ENCODE data around the gene LAIR2. TPM values are rescaled to one million over a fixed set of nuclear protein-coding genes. Genes with fewer than 3 reads are reported as not detected.
"Not testable (repeated sequence)": the region's sequence is repeated elsewhere in the genome, so short reads cannot be mapped to it uniquely, and the experiment has no call there.

The LAIR2 gene
- total RNA-seq, 1 donor, result not detected

GRCh38 chr19:54465426-54466109 is 37.1 kb upstream of the LAIR2 start:
- H3K4me1 ChIP-seq (ENCODE audit: insufficient read depth, low read length), result peaks cover 23% of the 10 kb centered on the region
- H3K79me2 ChIP-seq (ENCODE audit: insufficient read depth, low read length), result peaks cover 16% of the 10 kb centered on the region
- no peak overlapping the region for H3K27ac ChIP-seq (ENCODE audit: low read depth, low read length)
- no peak overlapping the region for H2AFZ ChIP-seq (ENCODE audit: low read length)
- no peak overlapping the region for H3K4me3 ChIP-seq (ENCODE audit: insufficient read depth, low read length)
- no peaks in the 10 kb centered on the region for H3K9me3 ChIP-seq (ENCODE audit: low read depth, low read length)
- H4K20me1 ChIP-seq (ENCODE audit: insufficient read depth, low read length), result peaks cover 8% of the 10 kb centered on the region
- H3K36me3 ChIP-seq (ENCODE audit: insufficient read depth, low read length), result peaks cover 19% of the 10 kb centered on the region
- peak; percentile 25 for DNase-seq (ENCODE audit: insufficient read length, low spot score, missing footprints)
- H3K27me3 ChIP-seq (ENCODE audit: insufficient read depth, low read length), result no peaks in the 10 kb centered on the region
- no peak overlapping the region for H3K4me2 ChIP-seq (ENCODE audit: insufficient read depth, low read length)
- TF ChIP-seq, protein P1, sequence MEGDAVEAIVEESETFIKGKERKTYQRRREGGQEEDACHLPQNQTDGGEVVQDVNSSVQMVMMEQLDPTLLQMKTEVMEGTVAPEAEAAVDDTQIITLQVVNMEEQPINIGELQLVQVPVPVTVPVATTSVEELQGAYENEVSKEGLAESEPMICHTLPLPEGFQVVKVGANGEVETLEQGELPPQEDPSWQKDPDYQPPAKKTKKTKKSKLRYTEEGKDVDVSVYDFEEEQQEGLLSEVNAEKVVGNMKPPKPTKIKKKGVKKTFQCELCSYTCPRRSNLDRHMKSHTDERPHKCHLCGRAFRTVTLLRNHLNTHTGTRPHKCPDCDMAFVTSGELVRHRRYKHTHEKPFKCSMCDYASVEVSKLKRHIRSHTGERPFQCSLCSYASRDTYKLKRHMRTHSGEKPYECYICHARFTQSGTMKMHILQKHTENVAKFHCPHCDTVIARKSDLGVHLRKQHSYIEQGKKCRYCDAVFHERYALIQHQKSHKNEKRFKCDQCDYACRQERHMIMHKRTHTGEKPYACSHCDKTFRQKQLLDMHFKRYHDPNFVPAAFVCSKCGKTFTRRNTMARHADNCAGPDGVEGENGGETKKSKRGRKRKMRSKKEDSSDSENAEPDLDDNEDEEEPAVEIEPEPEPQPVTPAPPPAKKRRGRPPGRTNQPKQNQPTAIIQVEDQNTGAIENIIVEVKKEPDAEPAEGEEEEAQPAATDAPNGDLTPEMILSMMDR (IDR thresholded peaks at IDR 0.05; ENCODE audit: extremely low read depth, low read depth, low read length), result no peak

DNA sequence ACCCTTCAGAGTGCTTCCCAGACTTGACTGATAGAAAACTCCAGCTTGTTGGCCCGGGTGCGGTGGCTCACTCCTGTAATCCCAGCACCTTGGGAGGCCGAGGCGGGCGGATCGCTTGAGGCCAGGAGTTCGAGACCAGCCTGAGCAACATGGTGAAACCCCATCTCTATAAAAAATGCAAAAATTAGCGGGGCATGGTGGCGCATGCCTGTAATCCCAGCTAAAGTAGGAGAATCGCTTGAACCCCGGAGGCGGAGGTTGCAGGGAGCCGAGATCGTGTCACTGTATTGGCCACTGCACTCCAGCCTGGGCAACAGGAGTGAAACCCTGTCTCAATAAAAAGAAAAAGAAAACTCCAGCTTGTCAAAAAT is 36.5 kb upstream of the LAIR2 start:
- not testable (repeated sequence) for H3K27ac ChIP-seq (ENCODE audit: low read depth, low read length); H3K9me3 ChIP-seq (ENCODE audit: low read depth, low read length); H4K20me1 ChIP-seq (ENCODE audit: insufficient read depth, low read length); H3K4me2 ChIP-seq (ENCODE audit: insufficient read depth, low read length); H3K4me3 ChIP-seq (ENCODE audit: insufficient read depth, low read length); H2AFZ ChIP-seq (ENCODE audit: low read length); DNase-seq (ENCODE audit: insufficient read length, low spot score, missing footprints); H3K27me3 ChIP-seq (ENCODE audit: insufficient read depth, low read length)
- peaks cover 14% of the 10 kb centered on the region for H3K36me3 ChIP-seq (ENCODE audit: insufficient read depth, low read length)
- H3K4me1 ChIP-seq (ENCODE audit: insufficient read depth, low read length), result peaks cover 23% of the 10 kb centered on the region
- H3K79me2 ChIP-seq (ENCODE audit: insufficient read depth, low read length), result peaks cover 12% of the 10 kb centered on the region

- Histone ChIP-seq H4K20me1 (ENCODE audit: insufficient read depth, low read length) (no peaks in the 10 kb centered on the region), H3K4me2 (ENCODE audit: insufficient read depth, low read length) (no peak overlapping the region), H3K9me3 (ENCODE audit: low read depth, low read length) (no peaks in the 10 kb centered on the region), H3K27me3 (ENCODE audit: insufficient read depth, low read length) (peaks cover 6% of the 10 kb centered on the region), H3K4me1 (ENCODE audit: insufficient read depth, low read length) (peaks cover 10% of the 10 kb centered on the region), H3K4me3 (ENCODE audit: insufficient read depth, low read length) (no peak overlapping the region), H3K27ac (ENCODE audit: low read depth, low read length) (no peak overlapping the region), H2AFZ (ENCODE audit: low read length) (no peak overlapping the region), H3K79me2 (ENCODE audit: insufficient read depth, low read length) (no peaks in the 10 kb centered on the region), H3K36me3 (ENCODE audit: insufficient read depth, low read length) (no peaks in the 10 kb centered on the region)
- TF ChIP-seq, protein P1 (IDR thresholded peaks at IDR 0.05; ENCODE audit: extremely low read depth, low read depth, low read length), result no peak
- DNase-seq (ENCODE audit: insufficient read length, low spot score, missing footprints), result peak; percentile 73
Observed at GRCh38 chr19:54469496-54469934, 33.1 kb upstream of the LAIR2 start.

DNA sequence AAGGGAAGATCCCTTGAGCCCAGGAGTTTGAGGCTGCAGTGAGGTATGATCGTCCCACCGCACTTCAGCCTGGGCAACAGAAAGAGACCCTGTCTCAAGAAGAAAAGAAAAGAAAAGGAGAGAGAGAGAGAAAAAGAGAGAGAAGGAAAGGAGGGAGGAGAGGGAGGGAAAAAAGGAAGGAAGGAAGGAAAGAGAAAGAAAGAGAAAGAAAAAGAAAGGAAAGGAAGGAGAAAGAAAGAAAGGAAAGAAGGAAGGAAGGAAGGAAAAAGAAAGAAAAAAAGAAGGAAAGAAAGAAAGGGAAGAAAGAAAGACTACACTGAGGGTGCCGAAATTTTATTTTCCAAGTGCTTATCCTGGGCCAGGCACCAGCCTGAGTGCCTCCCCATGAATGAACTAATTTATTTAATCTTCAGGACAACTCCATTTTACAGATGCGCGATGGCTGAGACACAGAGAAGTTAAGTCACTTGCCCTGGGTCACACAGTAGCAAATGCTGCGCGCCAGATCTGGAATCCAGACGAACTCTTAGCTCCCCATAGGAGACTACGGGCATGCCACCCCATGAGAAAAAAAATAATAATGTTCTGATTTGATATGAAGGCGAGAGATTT is 32.2 kb upstream of the LAIR2 start:
- Histone ChIP-seq H3K4me1 (ENCODE audit: insufficient read depth, low read length) (peaks cover 7% of the 10 kb centered on the region), H2AFZ (ENCODE audit: low read length) (no peak overlapping the region), H3K36me3 (ENCODE audit: insufficient read depth, low read length) (no peaks in the 10 kb centered on the region), H3K4me2 (ENCODE audit: insufficient read depth, low read length) (no peak overlapping the region), H4K20me1 (ENCODE audit: insufficient read depth, low read length) (no peaks in the 10 kb centered on the region), H3K9me3 (ENCODE audit: low read depth, low read length) (no peaks in the 10 kb centered on the region), H3K4me3 (ENCODE audit: insufficient read depth, low read length) (no peak overlapping the region), H3K27me3 (ENCODE audit: insufficient read depth, low read length) (peaks cover 6% of the 10 kb centered on the region), H3K79me2 (ENCODE audit: insufficient read depth, low read length) (no peaks in the 10 kb centered on the region), H3K27ac (ENCODE audit: low read depth, low read length) (no peak overlapping the region)
- TF ChIP-seq, protein P1 (IDR thresholded peaks at IDR 0.05; ENCODE audit: extremely low read depth, low read depth, low read length), result no peak
- DNase-seq (ENCODE audit: insufficient read length, low spot score, missing footprints), result peak; percentile 26
